ENCODE measurements around the gene RAC3. TPM values are rescaled to one million over a fixed set of nuclear protein-coding genes. Genes with fewer than 3 reads are reported as not detected.

RAC3 gene
- total and polyA plus RNA-seq, 4 donors: 0.63 to 6.3 (median 3.3) TPM

GRCh38 chr17:82000803-82001570, 30.5 kb upstream of the RAC3 start:
- H3K27ac ChIP-seq (ENCODE audit: low read depth in 1 of 2, low read length in 2 of 2): peak overlapping the region in 1 of 2 donors; percentile 52
- H3K36me3 ChIP-seq (ENCODE audit: control insufficient read depth in 4 of 4, insufficient read depth in 3 of 4, low read depth in 1 of 4, low read length in 3 of 4): peaks cover 0 to 3% (median under 1%) of the 10 kb centered on the region in 4 donors
- H3K4me3 ChIP-seq (ENCODE audit: low read depth in 1 of 3, low read length in 3 of 3): no peak overlapping the region
- H3K4me1 ChIP-seq (ENCODE audit: control insufficient read depth in 4 of 4, insufficient read depth in 4 of 4, low read length in 3 of 4): peaks cover 6 to 20% (median 11%) of the 10 kb centered on the region in 4 donors
- H3K9me3 ChIP-seq (ENCODE audit: control insufficient read depth in 4 of 4, low read length in 3 of 4): no peaks in the 10 kb centered on the region
- no peak for DNase-seq (ENCODE audit: low spot score)
- H3K9ac ChIP-seq (ENCODE audit: low read depth in 1 of 2, low read length in 2 of 2): no peak overlapping the region
- WGBS: 58% methylated on average over 32 of the region's 32 CpGs
- no peaks in the 10 kb centered on the region for H3K27me3 ChIP-seq (ENCODE audit: control insufficient read depth in 4 of 4, insufficient read depth in 4 of 4, low read length in 3 of 4)
- TF ChIP-seq EGR1 (IDR thresholded peaks at IDR 0.05; ENCODE audit: low read depth in 2 of 2): no peak
- no peak for TF ChIP-seq FOXA1 (IDR thresholded peaks at IDR 0.05)
- no peak for TF ChIP-seq RXRA (IDR thresholded peaks at IDR 0.05)
- TF ChIP-seq SP1 (IDR thresholded peaks at IDR 0.05): peak; percentile 49
- peak in 1 of 2 donors; percentile 56 for TF ChIP-seq HNF4A (conservative IDR thresholded peaks at IDR 0.05)

DNA sequence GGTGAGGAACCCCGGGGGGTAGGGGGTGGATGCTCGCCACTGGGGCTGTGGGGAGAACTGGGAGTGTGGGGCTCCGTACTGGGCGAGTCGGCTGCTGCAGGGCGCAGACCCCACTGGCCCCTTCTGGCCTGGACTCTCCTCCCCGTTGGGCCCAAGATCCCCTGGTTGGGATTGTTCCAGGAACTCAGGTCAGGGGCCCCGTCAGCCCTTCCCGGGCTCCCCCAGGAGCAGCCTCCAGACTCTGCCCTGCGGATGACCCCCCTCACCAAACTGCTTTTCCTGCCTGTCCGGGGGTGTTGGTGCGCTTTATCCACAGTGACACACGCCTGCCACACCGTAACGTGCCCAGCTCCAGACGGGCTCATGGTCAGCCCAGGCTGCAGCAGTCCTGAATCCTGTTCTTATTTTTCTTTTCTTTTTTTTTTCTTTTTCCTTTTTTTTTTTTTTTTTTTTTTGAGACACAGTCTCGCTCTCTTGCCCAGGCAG, 29.9 kb upstream of the RAC3 start:
- Histone ChIP-seq H3K9ac (ENCODE audit: low read depth in 1 of 2, low read length in 2 of 2) (no peak overlapping the region), H3K4me1 (ENCODE audit: control insufficient read depth in 4 of 4, insufficient read depth in 4 of 4, low read length in 3 of 4) (peaks cover 6 to 20% (median 11%) of the 10 kb centered on the region in 4 donors), H3K4me3 (ENCODE audit: low read depth in 1 of 3, low read length in 3 of 3) (no peak overlapping the region), H3K27me3 (ENCODE audit: control insufficient read depth in 4 of 4, insufficient read depth in 4 of 4, low read length in 3 of 4) (no peaks in the 10 kb centered on the region), H3K27ac (ENCODE audit: low read depth in 1 of 2, low read length in 2 of 2) (peak overlapping the region in 1 of 2 donors; percentile 11), H3K36me3 (ENCODE audit: control insufficient read depth in 4 of 4, insufficient read depth in 3 of 4, low read depth in 1 of 4, low read length in 3 of 4) (peaks cover 0 to 3% (median under 1%) of the 10 kb centered on the region in 4 donors), H3K9me3 (ENCODE audit: control insufficient read depth in 4 of 4, low read length in 3 of 4) (no peaks in the 10 kb centered on the region)
- DNase-seq (ENCODE audit: low spot score): no peak
- 88% methylated on average over 17 of the region's 17 CpGs for WGBS
- TF ChIP-seq FOXA2 (IDR thresholded peaks at IDR 0.05) (no peak), TAF1 (conservative IDR thresholded peaks at IDR 0.05) (no peak), HNF4G (IDR thresholded peaks at IDR 0.05) (no peak), SP1 (IDR thresholded peaks at IDR 0.05) (no peak), ZBTB33 (IDR thresholded peaks at IDR 0.05) (no peak), RXRA (IDR thresholded peaks at IDR 0.05) (no peak)
- TF ChIP-seq, protein P1, sequence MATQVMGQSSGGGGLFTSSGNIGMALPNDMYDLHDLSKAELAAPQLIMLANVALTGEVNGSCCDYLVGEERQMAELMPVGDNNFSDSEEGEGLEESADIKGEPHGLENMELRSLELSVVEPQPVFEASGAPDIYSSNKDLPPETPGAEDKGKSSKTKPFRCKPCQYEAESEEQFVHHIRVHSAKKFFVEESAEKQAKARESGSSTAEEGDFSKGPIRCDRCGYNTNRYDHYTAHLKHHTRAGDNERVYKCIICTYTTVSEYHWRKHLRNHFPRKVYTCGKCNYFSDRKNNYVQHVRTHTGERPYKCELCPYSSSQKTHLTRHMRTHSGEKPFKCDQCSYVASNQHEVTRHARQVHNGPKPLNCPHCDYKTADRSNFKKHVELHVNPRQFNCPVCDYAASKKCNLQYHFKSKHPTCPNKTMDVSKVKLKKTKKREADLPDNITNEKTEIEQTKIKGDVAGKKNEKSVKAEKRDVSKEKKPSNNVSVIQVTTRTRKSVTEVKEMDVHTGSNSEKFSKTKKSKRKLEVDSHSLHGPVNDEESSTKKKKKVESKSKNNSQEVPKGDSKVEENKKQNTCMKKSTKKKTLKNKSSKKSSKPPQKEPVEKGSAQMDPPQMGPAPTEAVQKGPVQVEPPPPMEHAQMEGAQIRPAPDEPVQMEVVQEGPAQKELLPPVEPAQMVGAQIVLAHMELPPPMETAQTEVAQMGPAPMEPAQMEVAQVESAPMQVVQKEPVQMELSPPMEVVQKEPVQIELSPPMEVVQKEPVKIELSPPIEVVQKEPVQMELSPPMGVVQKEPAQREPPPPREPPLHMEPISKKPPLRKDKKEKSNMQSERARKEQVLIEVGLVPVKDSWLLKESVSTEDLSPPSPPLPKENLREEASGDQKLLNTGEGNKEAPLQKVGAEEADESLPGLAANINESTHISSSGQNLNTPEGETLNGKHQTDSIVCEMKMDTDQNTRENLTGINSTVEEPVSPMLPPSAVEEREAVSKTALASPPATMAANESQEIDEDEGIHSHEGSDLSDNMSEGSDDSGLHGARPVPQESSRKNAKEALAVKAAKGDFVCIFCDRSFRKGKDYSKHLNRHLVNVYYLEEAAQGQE (IDR thresholded peaks at IDR 0.05): no peak
- TF ChIP-seq, protein P2, sequence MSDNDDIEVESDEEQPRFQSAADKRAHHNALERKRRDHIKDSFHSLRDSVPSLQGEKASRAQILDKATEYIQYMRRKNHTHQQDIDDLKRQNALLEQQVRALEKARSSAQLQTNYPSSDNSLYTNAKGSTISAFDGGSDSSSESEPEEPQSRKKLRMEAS (IDR thresholded peaks at IDR 0.05): no peak

Measured in liver (tissue), 9 donors.